Lower leg skin (tissue), 3 donors: Measurements from ENCODE around the gene SLX4IP.
"Not testable (repeated sequence)": the region's sequence is repeated elsewhere in the genome, so short reads cannot be mapped to it uniquely, and the experiment has no call there.

Source experiments
- POLR2A ChIP-seq, 2 donors: fragments of 450-650 bp; IDR thresholded peaks; one replicate each; pipeline ENCODE4 v1.6.1; 2016 to 2017; ENCODE audit warnings: antibody characterized with exemption in 2 of 2, mild to moderate bottlenecking in 1 of 2, moderate library complexity in 1 of 2
- TF ChIP-seq, protein P1 (sequence below), 3 donors: fragments of 450-650 bp; IDR thresholded peaks; one replicate each; pipeline ENCODE4 v1.5.1; 2016; ENCODE audit warnings: antibody characterized with exemption in 3 of 3, mild to moderate bottlenecking in 3 of 3, moderate library complexity in 2 of 3

GRCh38 chr20:10417218-10417617 is 17.9 kb upstream of the SLX4IP start:
- TF ChIP-seq, protein P1, sequence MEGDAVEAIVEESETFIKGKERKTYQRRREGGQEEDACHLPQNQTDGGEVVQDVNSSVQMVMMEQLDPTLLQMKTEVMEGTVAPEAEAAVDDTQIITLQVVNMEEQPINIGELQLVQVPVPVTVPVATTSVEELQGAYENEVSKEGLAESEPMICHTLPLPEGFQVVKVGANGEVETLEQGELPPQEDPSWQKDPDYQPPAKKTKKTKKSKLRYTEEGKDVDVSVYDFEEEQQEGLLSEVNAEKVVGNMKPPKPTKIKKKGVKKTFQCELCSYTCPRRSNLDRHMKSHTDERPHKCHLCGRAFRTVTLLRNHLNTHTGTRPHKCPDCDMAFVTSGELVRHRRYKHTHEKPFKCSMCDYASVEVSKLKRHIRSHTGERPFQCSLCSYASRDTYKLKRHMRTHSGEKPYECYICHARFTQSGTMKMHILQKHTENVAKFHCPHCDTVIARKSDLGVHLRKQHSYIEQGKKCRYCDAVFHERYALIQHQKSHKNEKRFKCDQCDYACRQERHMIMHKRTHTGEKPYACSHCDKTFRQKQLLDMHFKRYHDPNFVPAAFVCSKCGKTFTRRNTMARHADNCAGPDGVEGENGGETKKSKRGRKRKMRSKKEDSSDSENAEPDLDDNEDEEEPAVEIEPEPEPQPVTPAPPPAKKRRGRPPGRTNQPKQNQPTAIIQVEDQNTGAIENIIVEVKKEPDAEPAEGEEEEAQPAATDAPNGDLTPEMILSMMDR (IDR thresholded peaks at IDR 0.05), result not testable (repeated sequence)
- TF ChIP-seq POLR2A (IDR thresholded peaks at IDR 0.05), result not testable (repeated sequence)
